Measurements from ENCODE around the gene FRMPD1. TPM values are rescaled to one million over a fixed set of nuclear protein-coding genes. Genes with fewer than 3 reads are reported as not detected.

Gene FRMPD1
- polyA plus RNA-seq, 2 of the 4 experiments (the other 2 are of a cell fraction), result 0.01 TPM; not detected in 1

- no peak for DNase-seq (ENCODE audit: low read depth in 1 of 2, low spot score in 1 of 2)
- Histone ChIP-seq H3K9me3 (no peaks in the 10 kb centered on the region), H3K4me2 (no peak overlapping the region), H3K4me3 (no peak overlapping the region), H3K27ac (no peak overlapping the region), H3K4me1 (no peaks in the 10 kb centered on the region)
- ATAC-seq, result no peak
- no peak for TF ChIP-seq NPAS2 (CRISPR knock-in tag; IDR thresholded peaks at IDR 0.05; ENCODE audit: borderline replicate concordance)
- TF ChIP-seq MAX (IDR thresholded peaks at IDR 0.05), result no peak
- TF ChIP-seq SREBF2 (IDR thresholded peaks at IDR 0.05), result no peak
- no peak for TF ChIP-seq HES2 (IDR thresholded peaks at IDR 0.05)
- no peak for TF ChIP-seq KDM1A (IDR thresholded peaks at IDR 0.05; ENCODE audit: low read depth)
- TF ChIP-seq JUNB (IDR thresholded peaks at IDR 0.05), result no peak
- TF ChIP-seq HOXB5 (CRISPR knock-in tag; IDR thresholded peaks at IDR 0.05), result no peak
- no peak for TF ChIP-seq RARB (CRISPR knock-in tag; IDR thresholded peaks at IDR 0.05)
- no peak for TF ChIP-seq CEBPB (IDR thresholded peaks at IDR 0.05)
- TF ChIP-seq HEYL (CRISPR knock-in tag; IDR thresholded peaks at IDR 0.05), result no peak
- no peak for TF ChIP-seq EHF (CRISPR knock-in tag; IDR thresholded peaks at IDR 0.05)
- no peak for TF ChIP-seq CBX2 (IDR thresholded peaks at IDR 0.05; ENCODE audit: borderline replicate concordance, low read depth)
- no peak for TF ChIP-seq E2F6 (IDR thresholded peaks at IDR 0.05; ENCODE audit: borderline replicate concordance, low read depth)
- TF ChIP-seq ATOH8 (CRISPR knock-in tag; IDR thresholded peaks at IDR 0.05; ENCODE audit: low read depth), result no peak
- no peak for TF ChIP-seq ELK1 (IDR thresholded peaks at IDR 0.05; ENCODE audit: low read depth, low read length)
- TF ChIP-seq CTCF (IDR thresholded peaks at IDR 0.05), result no peak
- 55% methylated on average over 2 of the region's 2 CpGs for WGBS (ENCODE audit: missing lambda C conversion rate)
- ChIA-PET POLR2A (no interaction called here), CTCF (interaction anchor here (1.5 kb wide), 1 partner anchor 28 kb away, joined by 4 read pairs; no protein-coding TSS in a partner anchor)
- no peak for FAIRE-seq
These were observed 68.8 kb downstream of the FRMPD1 start for GRCh38 chr9:37719526-37719925.

- Histone ChIP-seq H3K9me3 (no peaks in the 10 kb centered on the region), H3K4me1 (no peaks in the 10 kb centered on the region), H3K4me2 (no peak overlapping the region), H3K27ac (no peak overlapping the region), H3K4me3 (no peak overlapping the region)
- TF ChIP-seq NR3C1 (IDR thresholded peaks at IDR 0.05) (no peak), ZFP36 (IDR thresholded peaks at IDR 0.05; ENCODE audit: borderline replicate concordance, partially characterized antibody) (no peak), EHMT2 (IDR thresholded peaks at IDR 0.05; ENCODE audit: low read depth) (no peak), HOXB5 (CRISPR knock-in tag; IDR thresholded peaks at IDR 0.05) (no peak), KDM1A (IDR thresholded peaks at IDR 0.05; ENCODE audit: low read depth) (no peak), PBX3 (IDR thresholded peaks at IDR 0.05) (no peak), PHF8 (IDR thresholded peaks at IDR 0.05; ENCODE audit: borderline replicate concordance, low read depth) (no peak), RCOR1 (IDR thresholded peaks at IDR 0.05; ENCODE audit: low read depth, low read length) (no peak), EP300 (IDR thresholded peaks at IDR 0.05) (no peak), HOXA7 (CRISPR knock-in tag; IDR thresholded peaks at IDR 0.05) (no peak)
- ATAC-seq (no peak), DNase-seq (ENCODE audit: low read depth in 1 of 2, low spot score in 1 of 2) (no peak), FAIRE-seq (no peak)
- POLR2A ChIA-PET, result no interaction called here
- CTCF ChIA-PET, result interaction anchor here (2.1 kb wide), 1 partner anchor 11 kb away, joined by 6 read pairs; no protein-coding TSS in a partner anchor
- 79% methylated on average over 5 of the region's 5 CpGs for WGBS (ENCODE audit: missing lambda C conversion rate)
These were observed 76.3 kb downstream of the FRMPD1 start for GRCh38 chr9:37727013-37727412.
